BLaER1 treated with 17β-estradiol and CSF1 and Interleukin-3, amounts not matched to agents 10 nM and 100 nM (cell line): ENCODE data around the gene CARMIL1.

Experiments used
- H3K27ac ChIP-seq, 11 experiments: shearing (Covaris generic); formaldehyde crosslinking; 2 replicates each; pipeline ENCODE4 v1.8.1; 2022
- H3K27me3 ChIP-seq, 11 experiments: shearing (Covaris generic); formaldehyde crosslinking; 2 replicates each; pipeline ENCODE4 v1.8.1; 2022
- H3K36me3 ChIP-seq, 11 experiments: shearing (Covaris generic); formaldehyde crosslinking; 2 replicates each; pipeline ENCODE4 v1.8.1; 2022
- H3K4me1 ChIP-seq, 10 experiments: shearing (Covaris generic); formaldehyde crosslinking; 2 replicates each; pipeline ENCODE4 v1.8.1; 2022
- H3K4me2 ChIP-seq, 11 experiments: shearing (Covaris generic); formaldehyde crosslinking; 2 replicates each; pipeline ENCODE4 v1.8.1; 2022
- H3K4me3 ChIP-seq, 10 experiments: shearing (Covaris generic); formaldehyde crosslinking; 2 replicates each; pipeline ENCODE4 v1.8.1; 2022
- H3K9ac ChIP-seq, 11 experiments: shearing (Covaris generic); formaldehyde crosslinking; 2 replicates each; pipeline ENCODE4 v1.8.1; 2022
- H3K9me3 ChIP-seq, 11 experiments: shearing (Covaris generic); formaldehyde crosslinking; replicated peaks in 1 of 11; 2 replicates each; pipeline ENCODE4 v1.8.1; 2022
- H4K20me1 ChIP-seq, 11 experiments: shearing (Covaris generic); formaldehyde crosslinking; 2 replicates each; pipeline ENCODE4 v1.8.1; 2022
- Cebpa-rat ChIP-seq, 11 experiments: shearing (Covaris generic); IDR thresholded peaks; 2 replicates each; pipeline ENCODE4 v1.8.1; 2022

The CARMIL1 gene

DNA sequence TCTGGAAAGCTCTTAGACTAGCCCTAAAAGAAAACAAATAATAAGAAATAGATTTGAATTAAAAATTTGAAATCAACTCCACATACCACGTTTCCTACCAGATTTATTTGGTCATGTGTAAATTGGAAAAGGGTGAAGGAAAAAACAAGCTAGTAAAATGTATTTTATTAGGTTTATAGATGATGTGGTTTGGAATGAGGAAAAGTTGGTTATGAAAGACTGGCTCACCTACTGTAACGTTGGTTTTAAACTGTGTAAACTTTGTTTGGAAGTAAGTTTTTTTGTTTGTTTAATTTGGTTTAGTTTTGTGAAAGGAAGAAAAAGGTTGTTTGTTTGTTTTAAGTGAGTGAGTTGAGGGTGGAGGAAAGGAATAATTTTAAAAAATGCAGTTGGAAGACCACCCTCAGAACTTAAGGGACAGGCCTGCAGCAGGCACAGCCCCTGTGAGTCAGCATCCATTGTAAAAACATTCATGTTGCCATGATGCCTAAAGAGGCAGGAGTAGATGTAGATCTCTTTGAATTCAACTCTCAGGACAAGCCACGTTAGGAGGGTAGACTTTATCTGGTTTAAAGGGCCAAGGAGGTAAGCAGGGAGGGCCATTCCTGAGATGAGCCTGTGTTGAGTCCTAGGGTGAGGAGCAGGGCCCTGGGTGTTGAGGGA is 279.1 kb downstream of the CARMIL1 start:
- no peaks in the 10 kb centered on the region for H3K9me3 ChIP-seq
- H3K4me3 ChIP-seq: no peak overlapping the region
- no peaks in the 10 kb centered on the region for H3K4me1 ChIP-seq
- H4K20me1 ChIP-seq: no peaks in the 10 kb centered on the region
- no peak overlapping the region for H3K9ac ChIP-seq
- H3K27ac ChIP-seq: no peak overlapping the region
- H3K4me2 ChIP-seq: no peak overlapping the region
- no peaks in the 10 kb centered on the region for H3K36me3 ChIP-seq
- H3K27me3 ChIP-seq: no peaks in the 10 kb centered on the region
- TF ChIP-seq Cebpa-rat (IDR thresholded peaks at IDR 0.05): no peak

DNA sequence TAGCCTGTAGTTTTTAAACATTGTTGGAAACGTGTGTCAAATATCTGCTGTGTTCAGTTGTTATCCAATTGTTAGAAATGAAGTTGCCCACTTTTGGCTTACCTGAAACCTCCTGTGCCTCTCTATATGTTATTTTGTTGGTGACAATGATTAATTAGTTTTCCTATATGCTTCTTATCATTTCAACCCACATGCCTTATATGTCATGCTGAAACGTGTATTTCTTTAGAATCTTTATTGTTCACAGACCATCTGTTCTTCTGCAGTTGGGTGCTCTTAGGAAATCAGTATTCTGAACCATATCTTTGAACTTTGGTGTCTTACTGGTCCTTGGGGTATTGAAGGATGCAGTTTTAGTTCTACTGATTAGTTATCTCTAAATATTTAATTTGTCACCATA is 281.7 kb downstream of the CARMIL1 start:
- Histone ChIP-seq H3K4me2 (no peak overlapping the region), H3K27me3 (no peaks in the 10 kb centered on the region), H3K36me3 (no peaks in the 10 kb centered on the region), H3K4me1 (peaks cover 0 to 3% (median 0%) of the 10 kb centered on the region in 10 experiments; a peak in 1 of 20 replicates), H3K4me3 (no peak overlapping the region), H4K20me1 (no peaks in the 10 kb centered on the region), H3K27ac (no peak overlapping the region), H3K9me3 (no peaks in the 10 kb centered on the region), H3K9ac (no peak overlapping the region)
- no peak for TF ChIP-seq Cebpa-rat (IDR thresholded peaks at IDR 0.05)

- TF ChIP-seq Cebpa-rat (IDR thresholded peaks at IDR 0.05): no peak
- H3K4me3 ChIP-seq: no peak overlapping the region
- no peaks in the 10 kb centered on the region for H4K20me1 ChIP-seq
- no peaks in the 10 kb centered on the region for H3K27me3 ChIP-seq
- H3K9me3 ChIP-seq: no peaks in the 10 kb centered on the region
- H3K27ac ChIP-seq: no peak overlapping the region
- peaks cover 0 to 3% (median 0%) of the 10 kb centered on the region in 10 experiments; a peak in 1 of 20 replicates for H3K4me1 ChIP-seq
- H3K9ac ChIP-seq: no peak overlapping the region
- no peaks in the 10 kb centered on the region for H3K36me3 ChIP-seq
- H3K4me2 ChIP-seq: no peak overlapping the region
Measured at GRCh38 chr6:25564943-25565342, 285.8 kb downstream of the CARMIL1 start.

DNA sequence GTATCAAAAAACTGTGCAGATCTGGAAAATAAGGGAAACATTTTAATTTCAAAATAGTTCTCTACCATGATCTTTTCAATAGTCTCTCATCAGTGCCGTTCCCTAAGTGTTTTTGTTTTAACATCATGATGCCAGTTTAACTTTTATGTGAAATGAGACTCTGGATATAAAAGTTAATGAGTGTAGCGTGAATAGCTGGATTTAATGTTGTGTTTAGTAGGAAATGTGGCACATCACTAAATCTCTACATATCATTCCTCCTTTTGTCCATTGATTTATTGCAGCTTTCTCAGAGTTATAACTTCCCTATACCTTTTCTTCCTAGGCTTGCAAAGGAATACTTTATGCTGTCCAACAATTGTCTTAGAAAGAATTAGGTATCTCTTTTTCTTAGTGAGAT is 291.4 kb downstream of the CARMIL1 start:
- TF ChIP-seq Cebpa-rat (IDR thresholded peaks at IDR 0.05): no peak
- Histone ChIP-seq H3K9me3 (no peaks in the 10 kb centered on the region), H4K20me1 (no peaks in the 10 kb centered on the region), H3K4me3 (no peak overlapping the region), H3K36me3 (no peaks in the 10 kb centered on the region), H3K27me3 (no peaks in the 10 kb centered on the region), H3K4me2 (no peak overlapping the region), H3K27ac (no peak overlapping the region), H3K9ac (no peak overlapping the region), H3K4me1 (peaks cover 0 to 3% (median 0%) of the 10 kb centered on the region in 10 experiments; a peak in 1 of 20 replicates)

DNA sequence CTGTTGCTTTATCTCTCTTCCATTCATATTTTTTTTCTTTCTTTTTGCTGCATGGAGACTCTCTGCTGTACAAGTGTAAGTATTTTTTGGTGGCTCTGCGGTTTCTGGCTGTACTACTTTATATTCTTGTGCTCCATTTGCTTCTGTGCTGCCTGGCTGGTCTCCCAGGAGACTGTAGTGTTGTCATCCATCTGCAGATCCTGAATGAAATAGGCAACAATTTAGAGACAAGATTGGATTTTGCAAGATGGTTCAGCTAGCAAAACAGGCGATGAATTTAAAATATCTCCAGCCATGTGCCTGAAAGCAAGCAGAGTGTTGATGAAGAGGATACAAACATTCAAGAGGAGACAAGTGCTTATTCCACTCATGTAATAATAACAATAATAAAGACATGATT is 297.7 kb downstream of the CARMIL1 start:
- no peaks in the 10 kb centered on the region for H4K20me1 ChIP-seq
- H3K9me3 ChIP-seq: no peaks in the 10 kb centered on the region
- no peak overlapping the region for H3K9ac ChIP-seq
- H3K27ac ChIP-seq: peak overlapping the region in 3 of 11 experiments; percentile 11 to 39 (median 34); a peak in 6 of 22 replicates
- peak overlapping the region in 9 of 11 experiments; percentile 11 to 63 (median 52); a peak in 17 of 22 replicates for H3K4me2 ChIP-seq
- no peaks in the 10 kb centered on the region for H3K27me3 ChIP-seq
- peak in 3 of 11 experiments; percentile 25 to 61 (median 48); a peak in 1 of 22 replicates for TF ChIP-seq Cebpa-rat (IDR thresholded peaks at IDR 0.05)
- no peak overlapping the region for H3K4me3 ChIP-seq
- no peaks in the 10 kb centered on the region for H3K36me3 ChIP-seq
- H3K4me1 ChIP-seq: peaks cover 0 to 34% (median 21%) of the 10 kb centered on the region in 10 experiments; a peak in 16 of 20 replicates

DNA sequence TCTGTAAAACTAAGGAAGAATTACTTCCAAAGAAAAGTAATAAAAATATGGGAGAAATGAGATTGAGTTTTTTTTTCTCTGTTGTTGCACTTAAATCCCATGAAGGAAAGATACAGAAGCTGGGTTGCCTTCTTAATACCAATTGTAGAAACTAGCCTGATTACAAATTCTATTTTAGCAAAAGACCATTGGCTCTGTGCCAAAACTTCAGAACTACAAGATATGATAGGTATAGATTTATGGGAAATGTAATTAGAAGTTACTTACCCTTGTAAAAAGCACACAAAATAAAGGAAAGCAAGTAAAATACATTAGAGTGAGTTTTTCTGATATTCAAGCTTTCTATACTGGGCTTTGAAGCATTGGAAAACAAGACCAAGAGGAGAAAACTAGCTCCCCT is 299.4 kb downstream of the CARMIL1 start:
- H3K4me3 ChIP-seq: no peak overlapping the region
- no peaks in the 10 kb centered on the region; a peak in 1 of 22 replicates for H3K9me3 ChIP-seq
- no peaks in the 10 kb centered on the region for H3K36me3 ChIP-seq
- H3K27ac ChIP-seq: no peak overlapping the region
- H3K4me1 ChIP-seq: peaks cover 0 to 34% (median 21%) of the 10 kb centered on the region in 10 experiments; a peak in 16 of 20 replicates
- H4K20me1 ChIP-seq: no peaks in the 10 kb centered on the region
- no peak overlapping the region for H3K9ac ChIP-seq
- H3K27me3 ChIP-seq: no peaks in the 10 kb centered on the region
- TF ChIP-seq Cebpa-rat (IDR thresholded peaks at IDR 0.05): no peak
- no peak overlapping the region for H3K4me2 ChIP-seq

- no peaks in the 10 kb centered on the region; a peak in 1 of 22 replicates for H3K9me3 ChIP-seq
- H3K27ac ChIP-seq: no peak overlapping the region
- no peaks in the 10 kb centered on the region for H4K20me1 ChIP-seq
- H3K4me2 ChIP-seq: no peak overlapping the region; a peak in 3 of 22 replicates
- H3K9ac ChIP-seq: no peak overlapping the region
- no peak overlapping the region for H3K4me3 ChIP-seq
- no peaks in the 10 kb centered on the region for H3K36me3 ChIP-seq
- H3K4me1 ChIP-seq: peaks cover 0 to 34% (median 21%) of the 10 kb centered on the region in 10 experiments; a peak in 16 of 20 replicates
- TF ChIP-seq Cebpa-rat (IDR thresholded peaks at IDR 0.05): no peak
- no peaks in the 10 kb centered on the region for H3K27me3 ChIP-seq
Measured at GRCh38 chr6:25579391-25579883, 300.3 kb downstream of the CARMIL1 start.

DNA sequence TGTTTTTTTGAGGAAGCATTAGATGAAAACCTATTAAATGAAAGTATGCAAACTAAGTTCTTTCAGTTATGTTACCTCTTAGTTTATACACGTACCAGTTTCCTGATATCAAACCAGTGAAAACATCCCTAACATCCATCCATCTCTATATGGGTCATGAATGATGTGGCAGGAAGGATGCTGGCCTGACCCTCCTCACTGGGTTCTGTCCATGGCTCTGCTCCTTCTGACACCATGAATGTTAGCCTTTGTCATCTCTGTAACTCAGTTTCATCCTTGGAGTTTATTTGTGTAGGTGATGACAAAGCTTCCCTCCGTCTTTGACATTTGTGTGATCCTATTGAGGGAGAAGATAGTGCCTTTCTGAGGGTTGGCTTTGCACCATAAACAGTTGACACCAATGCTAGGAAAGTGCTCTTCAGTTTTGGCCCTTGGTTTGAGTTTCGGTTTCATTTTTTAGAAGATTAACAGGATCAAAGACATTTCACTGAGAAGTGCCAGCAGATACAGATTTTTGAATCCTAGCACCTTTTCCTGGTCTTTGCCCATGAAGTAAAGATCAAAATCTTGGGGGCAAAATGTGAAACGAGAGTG is 300.8 kb downstream of the CARMIL1 start:
- H3K4me2 ChIP-seq: peak overlapping the region; percentile 2 to 58 (median 36); a peak in 18 of 22 replicates
- no peak overlapping the region; a peak in 2 of 22 replicates for H3K27ac ChIP-seq
- H3K4me3 ChIP-seq: no peak overlapping the region
- H4K20me1 ChIP-seq: no peaks in the 10 kb centered on the region
- no peak for TF ChIP-seq Cebpa-rat (IDR thresholded peaks at IDR 0.05)
- H3K9me3 ChIP-seq: no peaks in the 10 kb centered on the region; a peak in 1 of 22 replicates
- H3K36me3 ChIP-seq: no peaks in the 10 kb centered on the region
- peaks cover 0 to 34% (median 21%) of the 10 kb centered on the region in 10 experiments; a peak in 16 of 20 replicates for H3K4me1 ChIP-seq
- H3K9ac ChIP-seq: no peak overlapping the region
- H3K27me3 ChIP-seq: no peaks in the 10 kb centered on the region

GRCh38 chr6:25582101-25582500 is 302.9 kb downstream of the CARMIL1 start:
- Histone ChIP-seq H3K27ac (no peak overlapping the region), H3K9me3 (peaks cover 0 to 6% (median 4%) of the 10 kb centered on the region in 11 experiments; a peak in 8 of 22 replicates), H3K9ac (no peak overlapping the region), H3K36me3 (no peaks in the 10 kb centered on the region), H3K4me1 (peaks cover 0 to 25% (median 12%) of the 10 kb centered on the region in 10 experiments; a peak in 16 of 20 replicates), H4K20me1 (no peaks in the 10 kb centered on the region), H3K4me2 (no peak overlapping the region), H3K4me3 (no peak overlapping the region), H3K27me3 (no peaks in the 10 kb centered on the region)
- TF ChIP-seq Cebpa-rat (IDR thresholded peaks at IDR 0.05): no peak
